GM15510 (cell line): ENCODE results near the gene SNX33.

ENCODE experiments used
- POLR2A ChIP-seq: IDR thresholded peaks from 3 replicates; pipeline ENCODE4 v1.6.1; 2011; ENCODE audit warnings: borderline replicate concordance; ENCODE audit not compliant: insufficient read length; ENCODE audit errors: extremely low read depth

Gene SNX33

DNA sequence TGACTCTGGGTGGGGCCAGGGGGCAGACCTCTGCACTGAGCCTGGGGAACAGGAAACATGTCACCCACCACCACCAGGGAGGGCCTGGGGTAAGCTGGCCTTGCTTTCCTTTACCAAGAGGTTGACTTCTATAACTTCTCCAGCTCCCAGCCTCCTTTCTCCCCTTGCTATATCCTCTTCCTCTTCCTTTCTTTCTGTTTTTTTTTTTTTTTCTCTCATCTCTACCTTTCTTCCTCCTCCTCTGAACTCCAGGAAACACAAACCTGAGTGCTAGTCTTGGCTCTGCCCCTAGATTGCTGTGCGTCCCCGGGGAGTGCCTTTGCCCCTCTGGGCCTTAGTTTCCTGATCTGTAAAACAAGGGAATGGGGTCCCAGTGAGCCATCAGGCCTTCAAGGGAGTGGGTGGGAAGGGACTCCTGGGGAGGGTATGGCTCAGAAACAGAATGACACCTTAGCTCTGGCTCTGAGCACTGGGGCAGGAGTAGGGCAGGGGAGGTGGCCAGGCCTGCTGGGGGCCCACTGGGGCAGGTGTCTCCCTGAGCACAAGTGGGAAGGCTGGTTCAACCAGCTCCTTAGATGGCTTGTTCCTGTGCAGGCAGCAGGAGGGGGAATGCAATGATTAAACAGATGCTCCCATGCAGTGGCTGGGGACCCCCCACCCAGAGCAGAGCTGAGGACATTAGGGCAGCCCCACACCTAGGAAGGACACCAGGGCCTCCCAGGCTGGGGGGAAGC is 4.3 kb downstream of the SNX33 start:
- TF ChIP-seq POLR2A: no peak

- no peak for TF ChIP-seq POLR2A
Measured at GRCh38 chr15:75653347-75653913, 5.7 kb downstream of the SNX33 start.

- TF ChIP-seq POLR2A: no peak
Measured at GRCh38 chr15:75654201-75654907, 6.6 kb downstream of the SNX33 start.

GRCh38 chr15:75655931-75656330 is 8.2 kb downstream of the SNX33 start:
- TF ChIP-seq POLR2A: no peak

- no peak for TF ChIP-seq POLR2A
Measured at GRCh38 chr15:75656331-75656730, 8.6 kb downstream of the SNX33 start.

DNA sequence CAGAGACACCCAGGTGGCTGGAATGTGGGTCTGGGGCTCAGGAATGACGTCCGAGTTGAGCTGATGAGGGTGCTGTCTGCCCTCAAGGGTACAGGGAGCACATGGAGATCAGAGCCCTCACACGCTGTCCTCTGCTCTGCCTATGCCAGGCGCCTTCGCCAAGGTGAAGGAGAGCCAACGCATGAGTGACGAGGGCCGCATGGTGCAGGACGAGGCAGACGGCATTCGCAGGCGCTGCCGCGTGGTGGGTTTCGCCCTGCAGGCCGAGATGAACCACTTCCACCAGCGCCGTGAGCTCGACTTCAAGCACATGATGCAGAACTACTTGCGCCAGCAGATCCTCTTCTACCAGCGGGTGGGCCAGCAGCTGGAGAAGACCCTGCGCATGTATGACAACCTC is 9.1 kb downstream of the SNX33 start:
- no peak for TF ChIP-seq POLR2A

GRCh38 chr15:75659141-75659771 is 11.5 kb downstream of the SNX33 start:
- TF ChIP-seq POLR2A: no peak

DNA sequence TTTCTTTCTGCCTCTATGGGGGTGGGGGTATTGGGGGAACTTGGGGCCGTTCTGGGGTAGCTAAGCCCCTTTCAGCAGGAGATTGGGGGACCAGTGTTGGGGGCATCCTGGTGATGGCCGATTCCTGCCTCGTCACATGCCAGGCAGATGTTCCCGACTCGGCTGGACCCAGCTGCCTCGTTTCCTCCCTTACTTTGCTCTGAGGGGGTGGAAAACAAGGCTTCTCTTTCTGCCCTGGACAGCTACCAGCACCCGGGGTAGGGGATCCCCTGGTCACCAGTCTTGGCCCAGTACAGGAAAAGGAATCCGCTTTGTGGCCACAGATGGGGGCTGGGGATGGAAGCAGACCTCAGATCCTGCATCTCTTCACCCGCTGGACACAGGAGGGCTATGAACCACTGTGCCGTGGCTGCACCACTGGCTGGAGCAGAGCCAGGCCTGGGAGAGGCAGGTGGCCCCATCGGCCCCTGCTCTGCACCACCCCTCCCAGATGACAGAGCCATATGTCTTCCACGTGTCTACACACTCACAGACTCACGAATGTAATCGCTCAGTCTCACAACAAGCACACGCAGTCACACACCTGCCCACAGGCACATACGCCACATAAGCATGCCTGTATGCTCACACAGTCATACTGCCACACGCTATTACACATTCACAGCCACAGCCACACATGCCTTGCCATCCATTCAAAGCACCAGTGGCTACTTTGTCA is 12.4 kb downstream of the SNX33 start:
- TF ChIP-seq POLR2A: no peak

DNA sequence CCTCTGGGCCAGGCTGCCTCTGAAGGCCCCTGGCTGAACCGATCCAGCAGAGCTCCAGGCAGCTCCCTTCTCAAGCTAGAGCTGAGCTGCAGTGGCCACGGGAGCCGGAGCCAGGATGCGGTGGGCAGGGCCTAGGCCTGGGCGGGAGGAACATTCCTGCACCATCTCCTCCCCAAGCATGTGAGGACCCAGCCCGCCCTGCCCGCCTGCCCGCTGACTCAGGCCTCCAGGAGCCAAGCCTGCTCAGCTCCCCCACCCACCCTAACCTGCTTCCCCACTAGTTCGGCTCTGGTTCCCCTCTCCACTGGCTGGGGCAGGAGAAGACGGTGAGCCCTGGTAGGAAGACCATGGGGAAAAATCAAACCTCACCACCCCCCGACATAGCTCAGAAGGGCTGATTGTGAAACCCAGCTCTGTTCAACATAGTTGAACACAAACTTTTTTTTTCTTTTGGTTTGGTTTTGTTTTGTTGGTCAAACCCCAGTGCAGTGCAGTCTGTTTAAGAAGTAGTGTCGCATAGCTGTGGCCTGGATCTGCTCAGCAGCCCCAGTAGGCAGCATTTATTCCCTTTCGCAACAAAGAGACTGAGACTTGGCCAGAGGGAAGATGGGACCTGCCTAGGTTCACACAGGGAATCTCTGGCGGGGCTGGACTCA is 13.5 kb downstream of the SNX33 start:
- no peak for TF ChIP-seq POLR2A

DNA sequence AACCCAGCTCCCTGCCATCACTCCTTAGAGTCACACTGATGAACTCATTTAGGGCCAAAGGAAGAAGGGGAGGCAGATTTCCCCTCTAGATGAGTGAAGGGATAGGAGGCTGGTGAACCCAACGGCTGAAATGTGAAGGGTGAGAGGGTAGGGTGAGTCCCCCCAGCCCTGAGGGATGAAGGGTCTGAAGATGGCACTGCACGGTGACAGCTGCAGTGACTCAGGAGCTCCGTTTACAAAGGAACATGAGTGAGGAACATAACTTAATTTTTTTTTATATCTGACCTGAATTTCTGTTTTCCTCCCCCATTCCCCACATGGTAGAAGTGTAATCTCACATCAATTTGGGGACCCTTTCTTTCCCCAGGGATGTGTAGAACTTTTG is 14.0 kb downstream of the SNX33 start:
- no peak for TF ChIP-seq POLR2A

DNA sequence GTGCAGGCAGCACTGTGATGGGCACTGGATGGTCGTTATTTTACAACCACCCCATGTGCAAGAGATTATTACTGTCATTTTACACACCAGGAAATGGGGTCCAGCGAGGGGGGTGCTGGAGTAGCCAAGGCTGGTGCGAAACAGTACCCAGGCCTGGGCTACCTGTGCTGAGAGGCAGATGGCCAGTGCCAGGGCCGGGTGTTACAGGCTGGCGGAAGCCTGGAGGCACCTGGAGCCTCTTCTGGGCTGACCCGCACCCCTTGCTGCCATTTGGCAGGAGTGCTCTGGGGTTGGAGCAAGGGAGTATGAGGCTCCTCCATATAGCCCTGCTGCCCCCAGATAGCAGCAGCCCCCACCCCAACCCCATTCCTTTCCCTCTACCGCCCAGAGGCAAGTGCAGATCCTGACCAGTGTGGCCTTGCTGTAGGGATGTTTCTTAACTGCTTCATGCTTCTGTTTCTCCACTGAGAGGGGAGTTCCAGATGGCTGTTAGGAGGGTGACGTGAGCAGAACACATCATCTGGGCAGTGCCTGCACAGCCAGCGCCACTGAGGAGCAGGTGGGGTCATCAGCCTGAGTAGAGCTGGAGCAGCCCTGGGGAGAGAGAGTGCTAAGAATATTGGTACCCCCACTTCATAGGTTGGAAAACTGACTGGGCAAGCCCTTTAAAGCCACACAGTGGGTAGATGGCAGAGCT is 15.3 kb downstream of the SNX33 start:
- TF ChIP-seq POLR2A: no peak

DNA sequence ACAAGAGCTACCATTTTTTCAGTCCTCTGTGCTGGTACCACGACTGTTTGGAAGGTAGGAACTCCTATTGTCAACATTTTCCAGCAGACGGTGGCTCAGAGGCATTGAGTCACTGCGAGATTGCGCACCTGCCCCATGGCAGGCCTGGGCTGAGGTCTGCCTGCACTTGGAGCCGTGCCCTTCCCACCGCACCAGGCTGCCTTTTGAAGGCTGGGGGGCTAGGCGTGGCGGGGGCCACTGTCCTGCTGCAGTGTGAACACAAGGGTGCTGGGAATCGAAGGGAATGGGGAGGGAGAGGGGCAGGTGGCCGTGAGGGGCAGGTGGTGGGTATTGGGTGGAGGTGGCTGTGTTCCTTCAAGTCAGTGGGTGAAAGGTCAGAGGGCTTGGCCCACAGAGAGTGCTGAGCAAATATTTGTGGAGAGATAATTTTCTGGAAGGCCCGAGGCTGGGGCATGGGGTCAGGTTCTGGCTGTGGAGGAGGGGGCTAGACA is 16.3 kb downstream of the SNX33 start:
- TF ChIP-seq POLR2A: no peak

DNA sequence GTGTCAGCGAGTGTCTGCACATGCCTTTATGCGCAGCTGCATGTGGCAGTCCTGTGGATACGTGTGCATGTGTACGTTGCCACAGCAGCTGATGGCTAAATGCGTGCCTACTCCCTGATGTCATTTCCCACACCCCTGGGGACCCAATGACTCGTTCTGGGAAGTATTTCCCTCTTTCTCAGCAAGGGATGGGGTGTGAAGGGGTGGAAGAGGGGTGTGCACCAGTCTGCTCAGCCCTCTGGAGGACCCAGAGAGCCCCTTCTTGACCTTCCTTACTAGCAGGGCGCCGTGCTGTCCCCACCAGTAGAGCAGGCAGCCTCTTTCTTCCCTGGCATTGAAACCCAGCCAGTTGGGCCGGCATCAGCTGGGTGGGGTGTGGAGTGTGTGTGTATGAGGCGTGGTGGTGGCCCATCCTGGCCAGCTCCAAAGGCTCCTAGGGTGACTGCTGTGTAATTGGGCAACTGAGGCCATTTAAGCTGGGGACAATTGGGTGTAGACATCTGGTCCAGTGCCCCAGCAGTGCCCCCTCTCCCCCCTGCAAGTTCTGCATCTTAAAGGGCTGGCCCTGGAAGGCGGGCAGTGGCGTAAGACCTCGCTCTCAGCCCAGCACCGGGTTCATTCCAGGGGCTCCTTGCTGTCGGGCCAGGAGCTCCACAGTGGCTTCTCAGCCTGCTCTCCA is 19.2 kb downstream of the SNX33 start:
- TF ChIP-seq POLR2A: no peak

DNA sequence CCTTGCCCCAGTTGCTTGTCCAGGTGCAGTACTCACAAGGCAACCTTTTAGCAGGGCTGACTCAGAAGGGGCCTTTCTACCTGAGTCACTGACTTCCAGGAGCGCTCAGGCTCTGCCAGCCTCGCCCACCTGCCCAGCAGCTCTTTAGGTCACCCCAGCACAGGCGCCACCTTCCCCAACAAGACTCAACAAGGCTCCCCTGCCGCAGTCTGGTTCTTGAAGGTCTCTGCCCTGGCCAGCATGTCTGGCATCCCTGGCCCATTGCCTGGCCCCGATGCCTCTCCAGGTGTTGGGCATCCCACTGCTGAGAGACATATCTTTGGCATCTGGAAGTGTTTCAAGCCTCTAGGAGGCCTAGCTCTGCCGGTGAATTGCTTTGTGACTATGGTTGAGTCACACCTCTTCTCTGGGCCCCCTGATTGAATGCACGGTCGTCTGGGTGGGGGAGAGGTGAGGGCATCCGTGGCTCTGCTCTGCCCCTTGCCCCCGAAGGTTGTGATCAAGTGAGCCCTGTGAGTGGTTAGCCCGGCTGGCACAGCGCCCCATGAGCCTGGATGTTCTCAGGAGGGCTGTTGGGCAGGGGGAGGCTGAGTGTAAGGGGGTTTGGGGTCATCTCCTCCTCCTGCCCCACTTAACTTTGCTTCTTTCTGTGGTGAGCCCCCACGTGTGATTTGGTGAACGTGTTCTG is 21.6 kb downstream of the SNX33 start:
- TF ChIP-seq POLR2A: no peak
